Renal pelvis (tissue), 4 donors: ENCODE measurements around the gene MYLIP. TPM values are rescaled to one million over a fixed set of nuclear protein-coding genes. Genes with fewer than 3 reads are reported as not detected.

ENCODE experiments used
- DNase-seq: peaks from one replicate; pipeline ENCODE4 v3.0.0-alpha.2; 2013
- polyA plus RNA-seq, 3 donors: library from polyadenylated mRNA; unstranded; fragments of 120-200 nt; gene quantifications; one replicate each; pipeline ENCODE4 v1.2.1, GENCODE V29; 2013; ENCODE audit not compliant: insufficient read length in 3 of 3

Gene MYLIP
- polyA plus RNA-seq, 3 donors: 44.3 to 50.3 (median 49.2) TPM

DNA sequence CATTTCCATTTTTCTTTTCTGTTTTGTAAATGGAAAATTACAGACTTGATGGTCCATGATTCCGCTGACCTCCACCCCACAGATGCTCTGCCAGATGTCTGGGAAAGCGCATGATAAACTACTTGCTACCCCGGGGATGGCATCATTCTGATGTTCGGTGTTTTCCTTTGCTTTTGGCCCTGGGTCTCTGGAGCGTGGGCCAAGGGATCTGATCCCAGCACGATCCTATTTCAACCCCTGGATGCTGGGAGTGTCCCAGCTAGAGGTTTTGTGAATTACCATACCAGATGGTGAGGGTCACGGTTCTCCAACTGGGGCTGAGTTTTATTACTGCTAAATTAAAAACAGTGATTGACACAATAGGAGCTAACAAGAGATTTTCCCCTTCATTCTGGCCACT, 25.2 kb upstream of the MYLIP start:
- DNase-seq: peak; percentile 46

DNA sequence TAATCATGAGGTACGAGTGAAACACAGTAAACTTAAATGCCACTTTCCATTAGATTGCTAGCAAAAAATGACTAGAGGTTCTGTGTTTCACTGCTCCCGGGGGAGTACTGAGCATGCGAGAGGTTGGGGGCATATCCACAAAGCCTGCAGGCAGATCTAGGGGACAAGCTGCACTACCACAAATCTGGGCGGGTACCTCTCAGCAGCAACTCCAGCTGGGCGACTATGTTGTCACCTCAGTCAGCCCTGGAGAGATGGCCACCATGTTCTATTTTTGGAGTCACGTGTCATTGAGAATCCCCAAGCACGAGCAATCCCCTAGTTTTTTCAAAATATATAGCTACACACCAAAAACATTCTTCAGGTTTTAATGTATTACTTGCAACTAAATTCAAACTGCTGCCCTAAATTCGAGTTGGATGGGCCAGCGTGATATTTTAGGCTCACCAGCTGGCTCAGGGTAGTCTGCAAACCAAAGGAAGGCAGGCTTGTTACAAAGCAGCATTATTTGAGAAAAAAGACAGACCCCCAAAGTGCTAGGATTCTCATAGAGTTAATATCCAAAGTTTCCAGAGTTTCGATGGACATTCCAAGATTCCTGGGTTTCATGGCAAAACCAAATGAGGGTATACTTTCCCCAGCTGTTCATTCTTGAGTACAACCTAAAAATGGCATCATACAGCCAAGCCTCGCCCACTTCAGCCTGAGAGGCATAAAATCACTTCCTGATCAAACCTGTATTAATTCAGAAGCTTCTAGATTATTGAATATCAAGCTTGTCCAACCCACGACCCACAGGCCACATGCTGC, 24.1 kb upstream of the MYLIP start:
- DNase-seq: no peak

DNA sequence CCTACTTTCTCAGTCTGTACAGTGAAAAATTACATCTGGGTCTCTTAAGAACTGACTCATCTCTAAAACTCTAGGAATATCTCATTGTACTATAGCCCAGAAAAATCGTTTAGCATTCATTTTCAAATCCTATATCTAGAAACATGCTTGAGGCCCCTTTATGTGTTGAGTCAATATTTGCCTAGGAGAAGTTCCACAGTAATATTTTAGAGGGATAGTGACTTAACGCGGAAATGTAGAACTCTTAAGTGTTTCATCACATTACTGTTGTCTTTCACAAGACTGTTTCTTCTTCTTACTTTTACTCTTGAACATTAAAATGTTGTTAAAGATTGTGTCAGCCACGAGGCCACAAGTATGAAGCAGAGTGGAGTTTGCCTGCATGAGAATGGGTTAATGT, 23.0 kb upstream of the MYLIP start:
- DNase-seq: no peak

- no peak for DNase-seq
Measured at GRCh38 chr6:16106991-16107787, 21.7 kb upstream of the MYLIP start.

- no peak for DNase-seq
Measured at GRCh38 chr6:16108419-16108818, 20.5 kb upstream of the MYLIP start.

GRCh38 chr6:16108921-16109658, 19.8 kb upstream of the MYLIP start:
- DNase-seq: peak; percentile 23

GRCh38 chr6:16109659-16110305, 19.1 kb upstream of the MYLIP start:
- DNase-seq: no peak

DNA sequence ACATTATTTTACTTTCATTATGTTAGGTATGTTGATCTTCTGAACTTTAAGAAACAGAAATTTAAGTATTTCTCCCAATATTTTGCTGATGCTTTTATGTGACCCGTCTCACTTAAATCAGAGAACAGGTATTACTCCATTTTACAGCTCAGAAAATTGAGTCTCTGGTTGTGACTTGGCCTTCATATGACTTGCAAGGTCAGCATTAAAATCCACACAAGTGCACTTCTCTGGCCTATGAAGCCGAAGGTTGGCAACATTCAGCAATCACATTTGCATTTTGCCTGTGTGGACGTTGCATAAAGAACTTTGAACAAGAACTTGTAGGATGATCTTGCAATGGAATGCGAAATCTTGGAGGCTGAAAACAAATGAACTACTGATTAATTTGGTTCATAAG, 10.1 kb upstream of the MYLIP start:
- DNase-seq: no peak

- no peak for DNase-seq
Measured at GRCh38 chr6:16121339-16121738, 7.5 kb upstream of the MYLIP start.

DNA sequence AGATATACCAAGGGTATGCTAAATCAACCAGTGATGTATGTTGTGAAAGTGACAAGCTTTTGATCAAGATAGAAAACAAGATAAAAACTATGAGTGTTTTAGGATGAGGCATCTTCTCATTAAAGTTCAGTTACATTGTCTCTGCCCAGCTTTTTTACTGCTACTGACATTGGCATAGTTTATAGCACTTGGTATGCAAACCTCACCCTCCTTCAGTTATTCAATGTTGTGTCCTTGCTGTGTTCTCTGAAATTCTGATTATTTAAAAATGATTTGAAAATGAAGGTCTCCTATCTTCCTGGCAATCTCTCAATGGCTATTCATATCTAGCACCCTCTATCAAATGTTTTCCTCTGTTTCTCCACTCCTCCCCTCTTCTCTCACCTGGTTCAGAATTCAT, 6.7 kb upstream of the MYLIP start:
- no peak for DNase-seq

DNA sequence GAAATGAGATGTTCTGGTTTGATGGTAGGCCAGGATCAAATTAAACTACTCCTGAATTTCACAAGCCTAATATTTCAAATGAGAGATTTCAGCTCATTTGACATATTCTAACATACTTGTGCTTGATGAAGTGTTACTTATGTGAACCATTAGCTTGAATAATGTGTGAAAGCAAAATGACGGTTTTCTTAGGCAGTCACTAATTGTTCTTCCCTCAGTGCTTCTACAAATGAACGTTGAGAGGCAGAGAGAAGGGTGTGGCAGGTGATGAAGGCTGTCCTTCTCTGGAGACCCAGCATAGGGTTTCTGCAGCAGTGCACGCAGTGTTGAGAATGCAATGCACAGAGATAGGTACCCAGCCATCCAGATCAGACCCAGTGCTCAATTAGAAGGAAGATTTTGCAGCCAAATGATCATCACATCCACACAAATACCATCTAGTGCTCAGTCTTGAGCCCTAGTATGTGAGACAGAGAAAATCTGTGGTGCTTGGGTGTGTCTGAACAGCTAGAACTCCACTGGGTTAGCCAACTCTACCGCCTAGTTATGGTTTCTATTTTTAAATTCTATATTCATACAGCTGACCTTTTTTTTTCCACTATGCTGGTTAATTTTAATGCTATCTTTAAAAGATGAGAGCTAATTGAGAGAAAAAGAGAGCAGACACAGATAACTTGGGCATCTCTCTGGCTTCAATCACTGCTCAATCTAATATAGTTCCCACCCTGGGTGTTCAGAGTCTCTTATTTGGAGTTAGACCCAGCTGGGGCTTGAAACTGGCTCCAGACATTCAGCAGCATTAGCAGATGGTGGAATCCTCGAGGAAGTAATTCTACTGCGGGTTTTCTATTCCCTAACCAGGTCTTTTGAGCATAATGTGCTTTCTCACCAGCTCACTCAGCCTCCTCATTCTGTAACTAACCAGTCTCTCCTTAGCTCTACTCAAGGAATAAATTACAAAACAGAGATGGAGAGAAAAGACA, 4.4 kb upstream of the MYLIP start:
- DNase-seq: no peak

- DNase-seq: no peak
Measured at GRCh38 chr6:16126056-16126455, 2.8 kb upstream of the MYLIP start.

GRCh38 chr6:16126861-16127260, 2.0 kb upstream of the MYLIP start:
- no peak for DNase-seq

GRCh38 chr6:16127471-16127870, 1.4 kb upstream of the MYLIP start:
- no peak for DNase-seq

GRCh38 chr6:16129623-16130401, 926 bp downstream of the MYLIP start:
- DNase-seq: peak; percentile 26

DNA sequence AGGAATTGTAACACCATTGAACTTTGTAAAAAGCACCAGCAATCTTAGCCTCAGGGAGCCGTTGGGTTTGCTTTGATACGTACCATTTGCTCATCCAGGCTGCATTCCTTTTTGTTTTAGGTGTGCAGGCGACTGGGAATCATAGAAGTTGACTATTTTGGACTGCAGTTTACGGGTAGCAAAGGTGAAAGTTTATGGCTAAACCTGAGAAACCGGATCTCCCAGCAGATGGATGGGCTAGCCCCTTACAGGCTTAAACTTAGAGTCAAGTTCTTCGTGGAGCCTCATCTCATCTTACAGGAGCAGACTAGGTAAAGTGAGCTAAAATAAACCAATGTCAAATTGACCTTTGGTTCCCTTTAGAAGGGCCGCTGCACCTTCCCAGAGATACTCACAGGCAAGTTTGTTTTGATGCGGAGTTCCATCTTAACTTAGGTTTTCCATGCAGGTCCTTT, 1.6 kb downstream of the MYLIP start:
- DNase-seq: peak; percentile 58

- DNase-seq: peak; percentile 87
Measured at GRCh38 chr6:16130932-16131387, 2.1 kb downstream of the MYLIP start.

- DNase-seq: no peak
Measured at GRCh38 chr6:16132909-16133308, 4.0 kb downstream of the MYLIP start.

- no peak for DNase-seq
Measured at GRCh38 chr6:16134430-16134829, 5.5 kb downstream of the MYLIP start.

DNA sequence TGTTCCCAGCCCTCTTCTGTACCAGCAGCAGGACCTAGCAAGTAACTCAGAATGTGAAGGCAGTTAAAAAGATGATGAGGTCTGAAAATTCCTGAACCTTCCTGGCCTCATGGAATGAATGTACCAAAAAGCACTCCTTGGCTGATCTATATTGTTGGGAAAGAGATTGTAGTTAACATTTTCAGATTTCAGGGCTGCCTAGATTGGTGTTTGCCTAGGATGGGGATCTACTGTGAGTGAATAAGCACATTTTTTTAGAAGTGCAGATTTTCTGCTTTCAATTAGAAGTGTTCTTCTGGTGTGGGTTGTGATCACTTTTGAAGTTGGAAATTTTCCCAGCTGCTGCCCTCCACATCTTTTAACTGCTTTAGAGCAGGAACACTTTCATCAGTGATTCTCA, 6.2 kb downstream of the MYLIP start:
- no peak for DNase-seq
